Glomerular visceral epithelial cell (primary cell): ENCODE results near the gene PJA2.
A peak's percentile ranks its signal among the peaks of the same experiment; 100 is the strongest.

ENCODE experiments used
- DNase-seq: peaks from one replicate; pipeline ENCODE4 v3.0.0-alpha.2; 2016; ENCODE audit errors: extremely low spot score

Gene PJA2

GRCh38 chr5:109350537-109351270 is 59.1 kb downstream of the PJA2 start:
- no peak for DNase-seq

GRCh38 chr5:109349388-109349787 is 60.4 kb downstream of the PJA2 start:
- no peak for DNase-seq

- no peak for DNase-seq
Measured at GRCh38 chr5:109347252-109347888, 62.4 kb downstream of the PJA2 start.

- no peak for DNase-seq
Measured at GRCh38 chr5:109345699-109346098, 64.1 kb downstream of the PJA2 start.

- DNase-seq: no peak
Measured at GRCh38 chr5:109340351-109340750, 69.4 kb downstream of the PJA2 start.

GRCh38 chr5:109335114-109335513 is 74.7 kb downstream of the PJA2 start:
- DNase-seq: no peak

GRCh38 chr5:109334056-109334455 is 75.7 kb downstream of the PJA2 start:
- DNase-seq: no peak

GRCh38 chr5:109329333-109330237 is 80.2 kb downstream of the PJA2 start:
- DNase-seq: peak; percentile 13

GRCh38 chr5:109328626-109329025 is 81.1 kb downstream of the PJA2 start:
- DNase-seq: no peak

GRCh38 chr5:109327570-109327969 is 82.2 kb downstream of the PJA2 start:
- no peak for DNase-seq

GRCh38 chr5:109326919-109327318 is 82.9 kb downstream of the PJA2 start:
- no peak for DNase-seq

- DNase-seq: no peak
Measured at GRCh38 chr5:109325456-109325855, 84.3 kb downstream of the PJA2 start.

GRCh38 chr5:109324931-109325330 is 84.8 kb downstream of the PJA2 start:
- DNase-seq: no peak

- no peak for DNase-seq
Measured at GRCh38 chr5:109324351-109324750, 85.4 kb downstream of the PJA2 start.

- DNase-seq: no peak
Measured at GRCh38 chr5:109322694-109323093, 87.1 kb downstream of the PJA2 start.

- DNase-seq: no peak
Measured at GRCh38 chr5:109319351-109319750, 90.4 kb downstream of the PJA2 start.

GRCh38 chr5:109318455-109319108 is 91.2 kb downstream of the PJA2 start:
- DNase-seq: no peak

GRCh38 chr5:109316634-109317033 is 93.1 kb downstream of the PJA2 start:
- no peak for DNase-seq

GRCh38 chr5:109315245-109315644 is 94.5 kb downstream of the PJA2 start:
- no peak for DNase-seq

- DNase-seq: no peak
Measured at GRCh38 chr5:109313127-109313526, 96.6 kb downstream of the PJA2 start.

GRCh38 chr5:109312695-109313094 is 97.1 kb downstream of the PJA2 start:
- DNase-seq: no peak

GRCh38 chr5:109310315-109310714 is 99.5 kb downstream of the PJA2 start:
- no peak for DNase-seq
